ENCODE measurements around the gene UBASH3B.
"Not testable (repeated sequence)": the region's sequence is repeated elsewhere in the genome, so short reads cannot be mapped to it uniquely, and the experiment has no call there.

The UBASH3B gene

DNA sequence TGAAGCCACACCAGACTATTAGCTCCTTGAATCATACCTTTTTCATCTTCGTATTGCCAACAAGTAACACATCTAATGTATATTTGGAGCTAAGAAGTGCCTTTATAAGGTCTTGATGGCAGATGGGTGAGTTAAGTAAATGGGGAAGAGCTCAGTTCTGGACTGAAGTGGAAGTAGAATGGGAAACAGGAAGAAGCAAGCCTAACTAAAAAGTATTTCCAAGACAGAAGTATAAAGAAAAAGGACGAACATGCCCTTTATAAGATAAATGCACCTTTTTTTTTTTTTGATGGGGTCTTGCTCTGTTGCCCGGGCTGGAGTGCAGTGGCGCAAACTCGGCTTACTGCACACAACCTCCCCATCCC lies 197.3 kb downstream of the UBASH3B start:
- TF ChIP-seq, protein P1, sequence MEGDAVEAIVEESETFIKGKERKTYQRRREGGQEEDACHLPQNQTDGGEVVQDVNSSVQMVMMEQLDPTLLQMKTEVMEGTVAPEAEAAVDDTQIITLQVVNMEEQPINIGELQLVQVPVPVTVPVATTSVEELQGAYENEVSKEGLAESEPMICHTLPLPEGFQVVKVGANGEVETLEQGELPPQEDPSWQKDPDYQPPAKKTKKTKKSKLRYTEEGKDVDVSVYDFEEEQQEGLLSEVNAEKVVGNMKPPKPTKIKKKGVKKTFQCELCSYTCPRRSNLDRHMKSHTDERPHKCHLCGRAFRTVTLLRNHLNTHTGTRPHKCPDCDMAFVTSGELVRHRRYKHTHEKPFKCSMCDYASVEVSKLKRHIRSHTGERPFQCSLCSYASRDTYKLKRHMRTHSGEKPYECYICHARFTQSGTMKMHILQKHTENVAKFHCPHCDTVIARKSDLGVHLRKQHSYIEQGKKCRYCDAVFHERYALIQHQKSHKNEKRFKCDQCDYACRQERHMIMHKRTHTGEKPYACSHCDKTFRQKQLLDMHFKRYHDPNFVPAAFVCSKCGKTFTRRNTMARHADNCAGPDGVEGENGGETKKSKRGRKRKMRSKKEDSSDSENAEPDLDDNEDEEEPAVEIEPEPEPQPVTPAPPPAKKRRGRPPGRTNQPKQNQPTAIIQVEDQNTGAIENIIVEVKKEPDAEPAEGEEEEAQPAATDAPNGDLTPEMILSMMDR (IDR thresholded peaks at IDR 0.05; ENCODE audit: control insufficient read depth, extremely low read depth, insufficient read depth): no peak
- H3K4me3 ChIP-seq (ENCODE audit: low read depth, low read length): no peak overlapping the region
- DNase-seq (ENCODE audit: low read depth): no peak

DNA sequence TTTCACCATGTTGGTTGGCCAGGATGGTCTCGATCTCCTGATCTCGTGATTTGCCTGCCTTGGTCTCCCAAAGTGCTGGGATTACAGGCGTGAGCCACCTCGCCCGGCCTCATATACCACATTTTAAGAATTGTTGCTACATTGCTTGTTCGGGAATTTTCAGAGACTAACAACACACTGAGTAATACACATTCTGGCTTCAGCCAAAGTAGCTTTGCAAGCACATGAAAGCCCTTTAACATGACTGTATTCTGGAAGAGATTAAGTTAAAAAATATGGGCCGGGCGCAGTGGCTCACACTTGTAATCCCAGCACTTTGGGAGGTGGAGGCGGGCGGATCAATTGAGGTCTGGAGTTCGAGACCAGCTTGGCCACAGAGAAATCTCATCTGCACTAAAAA lies 197.7 kb downstream of the UBASH3B start:
- DNase-seq (ENCODE audit: low read depth): no peak
- TF ChIP-seq, protein P1 (IDR thresholded peaks at IDR 0.05; ENCODE audit: control insufficient read depth, extremely low read depth, insufficient read depth): no peak
- no peak overlapping the region for H3K4me3 ChIP-seq (ENCODE audit: low read depth, low read length)

DNA sequence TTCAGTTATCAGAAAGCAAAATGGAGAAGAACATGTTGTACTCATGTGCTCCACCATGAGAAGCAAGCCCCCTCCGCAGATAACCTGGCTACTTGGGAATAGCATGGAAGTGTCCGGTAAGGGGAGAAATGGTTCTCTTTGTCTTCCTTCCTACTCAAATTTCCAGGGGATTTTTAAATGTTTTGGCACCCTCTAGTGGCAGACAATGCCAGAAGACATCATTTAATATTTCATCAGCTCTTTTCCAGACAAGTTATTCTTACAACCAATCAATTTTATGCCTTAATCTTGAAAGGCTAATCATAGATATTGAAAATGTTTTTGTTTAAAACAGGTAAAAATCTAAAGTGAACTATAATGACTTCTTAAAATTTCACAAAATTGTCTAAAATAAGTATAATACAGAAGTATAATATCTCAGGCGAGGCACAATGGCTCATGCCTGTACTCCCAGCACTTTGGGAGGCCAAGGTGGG lies 198.5 kb downstream of the UBASH3B start:
- TF ChIP-seq, protein P1 (IDR thresholded peaks at IDR 0.05; ENCODE audit: control insufficient read depth, extremely low read depth, insufficient read depth): peak; percentile 60
- DNase-seq (ENCODE audit: low read depth): peak; percentile 48
- no peak overlapping the region for H3K4me3 ChIP-seq (ENCODE audit: low read depth, low read length)

DNA sequence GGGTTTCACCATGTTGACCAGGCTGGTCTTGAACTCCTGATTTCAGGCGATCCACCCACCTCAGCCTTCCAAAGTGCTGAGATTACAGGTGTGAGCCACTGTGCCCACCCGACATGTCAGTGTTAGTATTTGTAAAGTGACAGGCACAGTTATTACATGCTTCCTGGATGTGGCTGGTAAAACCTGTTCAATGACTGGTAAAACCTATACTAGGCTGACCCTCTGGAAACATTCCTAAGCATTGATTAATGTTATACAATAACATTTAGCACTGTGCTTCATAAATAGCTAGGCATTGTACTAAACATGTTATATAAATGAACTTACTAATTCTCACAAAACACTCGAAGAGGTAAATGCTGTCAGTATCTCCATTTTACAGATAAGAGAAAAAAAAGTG lies 206.1 kb downstream of the UBASH3B start:
- DNase-seq (ENCODE audit: low read depth): peak; percentile 4
- H3K4me3 ChIP-seq (ENCODE audit: low read depth, low read length): no peak overlapping the region
- TF ChIP-seq, protein P1 (IDR thresholded peaks at IDR 0.05; ENCODE audit: control insufficient read depth, extremely low read depth, insufficient read depth): no peak

DNA sequence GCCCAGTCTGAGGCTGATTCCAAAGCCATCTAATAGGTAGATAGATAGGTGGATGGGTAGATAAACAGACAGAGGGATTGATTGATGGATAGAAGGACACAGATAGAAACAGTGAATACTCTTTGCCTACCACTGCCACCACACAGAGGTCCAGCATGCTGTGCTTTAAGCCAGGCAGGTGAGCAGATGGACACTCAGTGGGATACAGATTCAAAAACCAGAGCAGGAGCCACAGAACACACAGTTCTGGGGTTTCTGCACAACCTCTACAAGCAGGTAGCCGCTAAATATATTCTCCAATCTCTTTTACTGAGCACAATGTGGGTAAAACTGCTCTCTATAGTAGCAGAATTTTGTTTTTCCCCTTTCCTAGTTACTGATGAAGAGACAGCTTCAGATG lies 206.6 kb downstream of the UBASH3B start:
- no peak for DNase-seq (ENCODE audit: low read depth)
- H3K4me3 ChIP-seq (ENCODE audit: low read depth, low read length): no peak overlapping the region

DNA sequence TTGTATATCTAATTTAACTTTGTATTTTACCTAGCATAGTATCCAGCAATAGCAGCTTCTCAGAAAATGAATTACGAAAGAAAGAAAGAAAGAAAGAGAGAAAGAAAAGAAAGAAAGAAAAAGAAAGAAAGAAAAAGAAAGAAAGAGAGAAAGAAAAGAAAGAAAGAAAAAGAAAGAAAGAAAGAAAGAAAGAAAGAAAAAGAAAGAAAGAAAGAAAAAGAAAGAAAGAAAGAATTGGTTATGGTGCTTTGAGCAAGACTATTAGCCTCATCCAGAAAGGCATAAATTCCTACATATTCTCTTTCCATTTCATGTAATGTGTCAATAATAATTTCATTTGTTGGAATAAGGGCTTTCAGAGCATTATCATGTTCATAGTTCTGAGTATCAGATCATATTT lies 207.6 kb downstream of the UBASH3B start:
- H3K4me3 ChIP-seq (ENCODE audit: low read depth, low read length); DNase-seq (ENCODE audit: low read depth): not testable (repeated sequence)

More for the DNA sequence above, 206.6 kb downstream of the UBASH3B start:
- TF ChIP-seq, protein P1 (IDR thresholded peaks at IDR 0.05; ENCODE audit: control insufficient read depth, extremely low read depth, insufficient read depth): no peak

DNA sequence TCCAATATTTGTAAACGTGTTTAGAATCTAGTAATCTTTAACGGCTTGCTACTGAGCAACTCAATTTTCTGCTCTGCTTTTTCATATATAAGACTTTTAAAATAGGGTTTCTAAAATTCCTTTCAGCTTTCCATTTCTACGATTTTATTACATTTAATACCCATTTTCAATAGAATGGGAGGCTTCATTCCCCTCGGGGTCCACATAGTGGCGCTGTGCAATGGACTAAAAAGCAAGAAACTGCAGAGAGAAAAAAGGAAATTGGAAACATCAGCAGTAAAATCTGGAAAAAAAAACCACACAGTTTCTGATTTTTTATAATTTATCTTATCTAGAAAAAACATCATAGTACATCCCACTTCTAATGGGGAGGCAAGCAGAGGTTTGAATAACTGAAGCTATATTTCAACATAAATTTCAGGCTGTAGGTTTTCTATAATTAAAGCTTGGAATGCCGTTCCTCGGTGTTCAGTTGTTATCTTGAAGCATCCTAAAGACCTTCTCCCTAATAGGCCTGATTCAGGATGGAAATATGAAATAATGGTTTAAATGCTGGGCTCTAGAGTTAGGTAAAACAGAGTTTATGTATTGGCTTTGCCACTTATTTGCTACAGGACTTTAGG lies 208.3 kb downstream of the UBASH3B start:
- TF ChIP-seq, protein P1 (IDR thresholded peaks at IDR 0.05; ENCODE audit: control insufficient read depth, extremely low read depth, insufficient read depth): peak; percentile 64
- DNase-seq (ENCODE audit: low read depth): no peak
- no peak overlapping the region for H3K4me3 ChIP-seq (ENCODE audit: low read depth, low read length)
